ENCODE results near the gene VMAC. TPM values are rescaled to one million over a fixed set of nuclear protein-coding genes. Genes with fewer than 3 reads are reported as not detected.

Gene VMAC
- polyA plus RNA-seq, 2 of the 4 experiments (the other 2 are of a cell fraction): 1.1 to 1.6 TPM

Other genes starting within 250 kb of the VMAC start
- gene MICOS13, start 224.4 kb upstream of the VMAC start, polyA plus RNA-seq (2011; rRNA removed): 19.1 and 20.5 TPM in 2 replicates
- 43.1 to 48.8 TPM (median 48.6 TPM) in 3 replicates for gene MICOS13, start 224.4 kb upstream of the VMAC start, polyA plus RNA-seq (2017; fragmentation: RNase III; extraction: RNeasy Plus Mini Kit Qiagen cat#74134 plus additional on column Dnase treatment)
- 2.5 and 2.8 TPM in 2 replicates for gene HSD11B1L, start 223.8 kb upstream of the VMAC start, polyA plus RNA-seq (2011; rRNA removed)
- gene HSD11B1L, start 223.8 kb upstream of the VMAC start, polyA plus RNA-seq (2017; fragmentation: RNase III; extraction: RNeasy Plus Mini Kit Qiagen cat#74134 plus additional on column Dnase treatment): 2.7 to 4.8 TPM (median 4.8 TPM) in 3 replicates
- gene RPL36, start 214.6 kb upstream of the VMAC start, polyA plus RNA-seq (2011; rRNA removed): 329 and 368 TPM in 2 replicates
- 1,385 to 1,590 TPM (median 1,396 TPM) in 3 replicates for gene RPL36, start 214.6 kb upstream of the VMAC start, polyA plus RNA-seq (2017; fragmentation: RNase III; extraction: RNeasy Plus Mini Kit Qiagen cat#74134 plus additional on column Dnase treatment)
- gene LONP1, start 184.7 kb upstream of the VMAC start, polyA plus RNA-seq (2011; rRNA removed): 41.2 and 42.7 TPM in 2 replicates
- gene LONP1, start 184.7 kb upstream of the VMAC start, polyA plus RNA-seq (2017; fragmentation: RNase III; extraction: RNeasy Plus Mini Kit Qiagen cat#74134 plus additional on column Dnase treatment): 65.2 to 68.9 TPM (median 66.4 TPM) in 3 replicates
- 0.03 TPM in 1 of 2 replicates, not detected in the other for gene CATSPERD, start 184.2 kb upstream of the VMAC start, polyA plus RNA-seq (2011; rRNA removed)
- gene CATSPERD, start 184.2 kb upstream of the VMAC start, polyA plus RNA-seq (2017; fragmentation: RNase III; extraction: RNeasy Plus Mini Kit Qiagen cat#74134 plus additional on column Dnase treatment): 0.17 TPM in 1 of 3 replicates, not detected in the others
- gene PRR22, start 120.1 kb upstream of the VMAC start, polyA plus RNA-seq (2011; rRNA removed): 0.46 and 0.65 TPM in 2 replicates
- 2.0 to 2.3 TPM (median 2.2 TPM) in 3 replicates for gene PRR22, start 120.1 kb upstream of the VMAC start, polyA plus RNA-seq (2017; fragmentation: RNase III; extraction: RNeasy Plus Mini Kit Qiagen cat#74134 plus additional on column Dnase treatment)
- 15.5 and 16.3 TPM in 2 replicates for gene DUS3L, start 113.7 kb upstream of the VMAC start, polyA plus RNA-seq (2011; rRNA removed)
- gene DUS3L, start 113.7 kb upstream of the VMAC start, polyA plus RNA-seq (2017; fragmentation: RNase III; extraction: RNeasy Plus Mini Kit Qiagen cat#74134 plus additional on column Dnase treatment): 26.9 to 29.4 TPM (median 27.9 TPM) in 3 replicates
- 0.32 and 0.38 TPM in 2 replicates for gene NRTN, start 99.8 kb upstream of the VMAC start, polyA plus RNA-seq (2011; rRNA removed)
- 0.45 to 0.61 TPM (median 0.50 TPM) in 3 replicates for gene NRTN, start 99.8 kb upstream of the VMAC start, polyA plus RNA-seq (2017; fragmentation: RNase III; extraction: RNeasy Plus Mini Kit Qiagen cat#74134 plus additional on column Dnase treatment)
- gene FUT6, start 65.2 kb upstream of the VMAC start, polyA plus RNA-seq (2011; rRNA removed): 0.12 TPM in 1 of 2 replicates, not detected in the other
- gene FUT6, start 65.2 kb upstream of the VMAC start, polyA plus RNA-seq (2017; fragmentation: RNase III; extraction: RNeasy Plus Mini Kit Qiagen cat#74134 plus additional on column Dnase treatment): not detected in 3 replicates
- gene FUT3, start 53.4 kb upstream of the VMAC start, polyA plus RNA-seq (2011; rRNA removed): 0.09 and 0.20 TPM in 2 replicates
- 0.09 TPM in 1 of 3 replicates, not detected in the others for gene FUT3, start 53.4 kb upstream of the VMAC start, polyA plus RNA-seq (2017; fragmentation: RNase III; extraction: RNeasy Plus Mini Kit Qiagen cat#74134 plus additional on column Dnase treatment)
- 0.04 TPM in 1 of 2 replicates, not detected in the other for gene FUT5, start 34.3 kb upstream of the VMAC start, polyA plus RNA-seq (2011; rRNA removed)
- not detected in 3 replicates for gene FUT5, start 34.3 kb upstream of the VMAC start, polyA plus RNA-seq (2017; fragmentation: RNase III; extraction: RNeasy Plus Mini Kit Qiagen cat#74134 plus additional on column Dnase treatment)
- 75.0 and 98.5 TPM in 2 replicates for gene NDUFA11, start 1.1 kb upstream of the VMAC start, polyA plus RNA-seq (2011; rRNA removed)
- gene NDUFA11, start 1.1 kb upstream of the VMAC start, polyA plus RNA-seq (2017; fragmentation: RNase III; extraction: RNeasy Plus Mini Kit Qiagen cat#74134 plus additional on column Dnase treatment): 170 to 173 TPM (median 171 TPM) in 3 replicates
- 1.2 and 1.4 TPM in 2 replicates for gene CAPS, start 9.4 kb downstream of the VMAC start, polyA plus RNA-seq (2011; rRNA removed)
- 1.5 to 2.0 TPM (median 1.7 TPM) in 3 replicates for gene CAPS, start 9.4 kb downstream of the VMAC start, polyA plus RNA-seq (2017; fragmentation: RNase III; extraction: RNeasy Plus Mini Kit Qiagen cat#74134 plus additional on column Dnase treatment)
- gene RANBP3, start 73.3 kb downstream of the VMAC start, polyA plus RNA-seq (2011; rRNA removed): 39.2 and 43.3 TPM in 2 replicates
- gene RANBP3, start 73.3 kb downstream of the VMAC start, polyA plus RNA-seq (2017; fragmentation: RNase III; extraction: RNeasy Plus Mini Kit Qiagen cat#74134 plus additional on column Dnase treatment): 48.0 to 54.7 TPM (median 53.5 TPM) in 3 replicates
- gene RFX2, start 205.6 kb downstream of the VMAC start, polyA plus RNA-seq (2011; rRNA removed): 3.9 and 4.0 TPM in 2 replicates
- gene RFX2, start 205.6 kb downstream of the VMAC start, polyA plus RNA-seq (2017; fragmentation: RNase III; extraction: RNeasy Plus Mini Kit Qiagen cat#74134 plus additional on column Dnase treatment): 3.7 to 4.9 TPM (median 4.3 TPM) in 3 replicates
- gene ACSBG2, start 230.8 kb downstream of the VMAC start, polyA plus RNA-seq (2011; rRNA removed): not detected in 2 replicates
- gene ACSBG2, start 230.8 kb downstream of the VMAC start, polyA plus RNA-seq (2017; fragmentation: RNase III; extraction: RNeasy Plus Mini Kit Qiagen cat#74134 plus additional on column Dnase treatment): not detected in 3 replicates